ENCODE results near the gene ELOA. TPM values are rescaled to one million over a fixed set of nuclear protein-coding genes. Genes with fewer than 3 reads are reported as not detected.

ELOA gene
- polyA plus RNA-seq, 2 of the 4 experiments (the other 2 are of a cell fraction), result 16.4 to 18.4 TPM

- ChIA-PET CTCF (interaction anchor here (0.6 to 3.4 kb wide), 10 partner anchors 11 to 562 kb away, joined by 3 to 23 read pairs (median 4); no protein-coding TSS in a partner anchor), POLR2A (interaction anchor here (0.6 to 4.2 kb wide), 4 partner anchors 9 to 495 kb away, joined by 3 to 19 read pairs (median 4); partner anchors contain the start of genes HMGCL and LYPLA2)
- peak overlapping the region; percentile 72 for H3K4me3 ChIP-seq
- peak overlapping the region; percentile 89 for H3K4me2 ChIP-seq
- TF ChIP-seq TFCP2L1 (CRISPR knock-in tag; IDR thresholded peaks at IDR 0.05), result no peak
- 0 out of 5 replicates have a peak, but pooled peaks of 1 of the 2 experiments have one; percentile 4 for TF ChIP-seq JUN (IDR thresholded peaks at IDR 0.05)
- no peak for TF ChIP-seq CBX8 (IDR thresholded peaks at IDR 0.05)
- TF ChIP-seq HOXB13 (CRISPR knock-in tag; IDR thresholded peaks at IDR 0.05; ENCODE audit: low read depth), result no peak
- 0 out of 2 replicates have a peak, but pooled peaks have one; percentile 15 for TF ChIP-seq E2F6 (IDR thresholded peaks at IDR 0.05; ENCODE audit: borderline replicate concordance, low read depth)
- H3K9me3 ChIP-seq, result no peaks in the 10 kb centered on the region
- FAIRE-seq (no peak), ATAC-seq (no peak), DNase-seq (ENCODE audit: low read depth in 1 of 2, low spot score in 1 of 2) (no peak)
- H3K27ac ChIP-seq, result peak overlapping the region; percentile 89 to 99
- peaks cover 12% of the 10 kb centered on the region for H3K4me1 ChIP-seq
- 60% methylated on average over 4 of the region's 7 CpGs for WGBS (ENCODE audit: missing lambda C conversion rate)
Observed at GRCh38 chr1:23799255-23799569, 55.9 kb downstream of the ELOA start.

GRCh38 chr1:23799570-23800399 lies 56.5 kb downstream of the ELOA start:
- ChIA-PET POLR2A (interaction anchor here (0.6 to 4.2 kb wide), 7 partner anchors 9 to 1217 kb away, joined by 3 to 19 read pairs (median 3); partner anchors contain the start of genes HMGCL, LYPLA2 and PNRC2), CTCF (interaction anchor here (0.6 to 3.4 kb wide), 10 partner anchors 11 to 592 kb away, joined by 3 to 23 read pairs (median 4); no protein-coding TSS in a partner anchor)
- H3K4me3 ChIP-seq, result peak overlapping the region; percentile 72
- ATAC-seq (peak; percentile 63 to 68), DNase-seq (ENCODE audit: low read depth in 1 of 2, low spot score in 1 of 2) (peak; percentile 79 to 86), FAIRE-seq (no peak)
- H3K4me1 ChIP-seq, result peaks cover 12% of the 10 kb centered on the region
- H3K4me2 ChIP-seq, result peak overlapping the region; percentile 89
- H3K27ac ChIP-seq, result peak overlapping the region; percentile 89 to 99
- WGBS (ENCODE audit: missing lambda C conversion rate), result 1% methylated on average over 17 of the region's 48 CpGs
- TF ChIP-seq TP53 (CRISPR knock-in tag; IDR thresholded peaks at IDR 0.05), result peak; percentile 50; the same call in 1 of the 2 replicates
- TF ChIP-seq TFCP2L1 (CRISPR knock-in tag; IDR thresholded peaks at IDR 0.05), result no peak
- no peak for TF ChIP-seq HEYL (CRISPR knock-in tag; IDR thresholded peaks at IDR 0.05)
- peak in 1 of 2 experiments; percentile 12; a peak in 1 of 5 replicates for TF ChIP-seq JUN (IDR thresholded peaks at IDR 0.05)
- TF ChIP-seq ESRRA (IDR thresholded peaks at IDR 0.05; ENCODE audit: borderline replicate concordance, low read length), result no peak
- no peak for TF ChIP-seq SREBF2 (IDR thresholded peaks at IDR 0.05)
- no peak for TF ChIP-seq FOSL2 (IDR thresholded peaks at IDR 0.05)
- peak; percentile 59 for TF ChIP-seq FOSL2 (CRISPR knock-in tag; IDR thresholded peaks at IDR 0.05)
- no peak for TF ChIP-seq CHD4 (IDR thresholded peaks at IDR 0.05; ENCODE audit: borderline replicate concordance)
- no peak for TF ChIP-seq RARB (CRISPR knock-in tag; IDR thresholded peaks at IDR 0.05)
- no peak for TF ChIP-seq GATA3 (IDR thresholded peaks at IDR 0.05; ENCODE audit: borderline replicate concordance)
- TF ChIP-seq MAX (IDR thresholded peaks at IDR 0.05), result peak; percentile 62
- no peak for TF ChIP-seq FOSB (CRISPR knock-in tag; IDR thresholded peaks at IDR 0.05)
- TF ChIP-seq EHMT2 (IDR thresholded peaks at IDR 0.05; ENCODE audit: low read depth), result no peak
- TF ChIP-seq FOXS1 (CRISPR knock-in tag; IDR thresholded peaks at IDR 0.05), result no peak
- TF ChIP-seq PBX3 (IDR thresholded peaks at IDR 0.05), result no peak
- no peak for TF ChIP-seq ZFP36 (IDR thresholded peaks at IDR 0.05; ENCODE audit: borderline replicate concordance, partially characterized antibody)
- peak; percentile 72 for TF ChIP-seq POLR2A (IDR thresholded peaks at IDR 0.05; ENCODE audit: low read length)
- no peak for TF ChIP-seq POLR2AphosphoS2 (conservative IDR thresholded peaks at IDR 0.05; ENCODE audit: low read length)
- TF ChIP-seq KDM5A (IDR thresholded peaks at IDR 0.05), result no peak
- no peak for TF ChIP-seq CBX2 (IDR thresholded peaks at IDR 0.05; ENCODE audit: borderline replicate concordance, low read depth)
- TF ChIP-seq MYC (IDR thresholded peaks at IDR 0.05; ENCODE audit: borderline replicate concordance, low read length), result 0 out of 2 replicates have a peak, but pooled peaks have one; percentile 41
- peak; percentile 48; the same call in 1 of the 3 replicates for TF ChIP-seq BCL3 (IDR thresholded peaks at IDR 0.05)
- peak; percentile 82 for TF ChIP-seq USF2 (IDR thresholded peaks at IDR 0.05)
- TF ChIP-seq RFX5 (IDR thresholded peaks at IDR 0.05), result no peak
- TF ChIP-seq CTCF (IDR thresholded peaks at IDR 0.05), result no peak
- no peaks in the 10 kb centered on the region for H3K9me3 ChIP-seq

All from A549 (cell line).